ENCODE data around the gene AOAH. TPM values are rescaled to one million over a fixed set of nuclear protein-coding genes. Genes with fewer than 3 reads are reported as not detected.
A peak's percentile ranks its signal among the peaks of the same experiment; 100 is the strongest.

The AOAH gene
- total and polyA plus RNA-seq, 2 of the 4 experiments (the other 2 are of a cell fraction), result not detected

GRCh38 chr7:36563706-36564327 is 160.5 kb downstream of the AOAH start:
- no peak overlapping the region for H2AK5ac ChIP-seq (ENCODE audit: low read depth, low read length)
- CTCF ChIA-PET, result interaction anchor here (0.6 kb wide), 1 partner anchor 22 kb away, joined by 3 read pairs; no protein-coding TSS in a partner anchor
- H3K27me3 ChIP-seq (ENCODE audit: control insufficient read depth, insufficient read depth, low read length), result peaks cover 2% of the 10 kb centered on the region; the same call in 1 of the 2 replicates
- no peak overlapping the region for H2AK9ac ChIP-seq (replicated peaks; ENCODE audit: low read depth, low read length, poor library complexity)
- no peak overlapping the region for H2BK20ac ChIP-seq (ENCODE audit: low read depth, low read length)
- TF ChIP-seq RFX5 (IDR thresholded peaks at IDR 0.05; ENCODE audit: low read depth, low read length) (no peak), CEBPB (IDR thresholded peaks at IDR 0.05; ENCODE audit: low read depth, low read length) (no peak), CTCF (conservative IDR thresholded peaks at IDR 0.05; ENCODE audit: low read depth, low read length) (no peak), MAFK (IDR thresholded peaks at IDR 0.05; ENCODE audit: low read depth, low read length) (no peak), RCOR1 (IDR thresholded peaks at IDR 0.05; ENCODE audit: insufficient replicate concordance, low read length) (no peak), MXI1 (IDR thresholded peaks at IDR 0.05; ENCODE audit: borderline replicate concordance, low read depth, low read length) (no peak), SMC3 (IDR thresholded peaks at IDR 0.05; ENCODE audit: low read depth, low read length) (no peak)
- H2AFZ ChIP-seq (replicated peaks; ENCODE audit: low read length, poor library complexity), result no peak overlapping the region
- BruUV-seq (replicated peaks), result no TSS peak
- H3K23ac ChIP-seq (ENCODE audit: low read depth, low read length), result no peak overlapping the region
- H2BK120ac ChIP-seq (ENCODE audit: low read depth, low read length), result no peak overlapping the region
- intact Hi-C loops (cut with micrococcal nuclease) (no loop called here), in situ Hi-C loops (cut with MboI; ENCODE audit: low sequenced_read_pairs) (no loop called here), dilution Hi-C loops (cut with HindIII; ENCODE audit: low sequenced_read_pairs, unreplicated experiment) (no loop called here)
- ATAC-seq (ENCODE audit: low read depth), result peak; percentile 75
- 0% methylated on average over 1 of the region's 1 CpG; no CpG with 5 or more reads in 1 of the 2 experiments for WGBS, 2 experiments (ENCODE audit: extremely low coverage in 2 of 2, insufficient read length in 1 of 2)
- H3K79me1 ChIP-seq (ENCODE audit: low read depth in 1 of 2, low read length in 2 of 2), result no peaks in the 10 kb centered on the region
- POLR2A ChIA-PET (ENCODE audit: unreplicated experiment), result no interaction called here
- no peak overlapping the region for H3K4me3 ChIP-seq (ENCODE audit: insufficient read depth, low read depth, low read length)
- no peak overlapping the region for H4K91ac ChIP-seq (ENCODE audit: insufficient read depth, low read depth, low read length)
- no peak overlapping the region for H3K18ac ChIP-seq (ENCODE audit: low read depth, low read length)
- no peak overlapping the region for H2BK15ac ChIP-seq (ENCODE audit: low read depth, low read length)
- H2BK5ac ChIP-seq (ENCODE audit: low read depth, low read length, poor library complexity, severe bottlenecking), result no peak overlapping the region
- H3K4ac ChIP-seq (ENCODE audit: low read depth, low read length), result no peak overlapping the region
- H4K5ac ChIP-seq (ENCODE audit: low read depth, low read length), result no peak overlapping the region
- no peak overlapping the region for H3K27ac ChIP-seq (ENCODE audit: insufficient read depth, low read length)
- no peak overlapping the region for H3K14ac ChIP-seq (replicated peaks; ENCODE audit: low read depth, low read length)
- no peak overlapping the region for H4K8ac ChIP-seq (ENCODE audit: low read depth in 2 of 2, low read length in 2 of 2)
- H3K9me3 ChIP-seq (ENCODE audit: control insufficient read depth, insufficient read depth, low read length), result no peaks in the 10 kb centered on the region
- no peaks in the 10 kb centered on the region for H3K9me1 ChIP-seq (ENCODE audit: insufficient read depth, low read length)
- no peaks in the 10 kb centered on the region for H3K4me1 ChIP-seq (ENCODE audit: control insufficient read depth, insufficient read depth, low read length)
- no peak overlapping the region for H3K9ac ChIP-seq (ENCODE audit: low read depth, low read length)
- peak overlapping the region; percentile 1; the same call in 1 of the 2 replicates for H3K4me2 ChIP-seq (ENCODE audit: low read depth, low read length)
- DNase-seq, result peak; percentile 36
- H3K36me3 ChIP-seq (ENCODE audit: control insufficient read depth, insufficient read depth, low read length), result no peaks in the 10 kb centered on the region
- no peaks in the 10 kb centered on the region for H4K20me1 ChIP-seq (ENCODE audit: insufficient read depth, low read length)
- no peak overlapping the region for H3K56ac ChIP-seq (ENCODE audit: extremely low read depth, insufficient read depth, low read length)

Measured in IMR-90 (cell line).